Smooth muscle cell of the brain vasculature (primary cell): ENCODE results near the gene HPRT1.

Source experiments
- DNase-seq: peaks from one replicate; pipeline ENCODE4 v3.0.0-alpha.2; 2012; ENCODE audit warnings: low read depth, low spot score

Gene HPRT1

DNA sequence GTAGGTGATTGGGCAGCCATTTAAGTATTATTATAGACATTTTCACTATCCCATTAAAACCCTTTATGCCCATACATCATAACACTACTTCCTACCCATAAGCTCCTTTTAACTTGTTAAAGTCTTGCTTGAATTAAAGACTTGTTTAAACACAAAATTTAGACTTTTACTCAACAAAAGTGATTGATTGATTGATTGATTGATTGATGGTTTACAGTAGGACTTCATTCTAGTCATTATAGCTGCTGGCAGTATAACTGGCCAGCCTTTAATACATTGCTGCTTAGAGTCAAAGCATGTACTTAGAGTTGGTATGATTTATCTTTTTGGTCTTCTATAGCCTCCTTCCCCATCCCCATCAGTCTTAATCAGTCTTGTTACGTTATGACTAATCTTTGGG is 16.3 kb downstream of the HPRT1 start:
- no peak for DNase-seq

DNA sequence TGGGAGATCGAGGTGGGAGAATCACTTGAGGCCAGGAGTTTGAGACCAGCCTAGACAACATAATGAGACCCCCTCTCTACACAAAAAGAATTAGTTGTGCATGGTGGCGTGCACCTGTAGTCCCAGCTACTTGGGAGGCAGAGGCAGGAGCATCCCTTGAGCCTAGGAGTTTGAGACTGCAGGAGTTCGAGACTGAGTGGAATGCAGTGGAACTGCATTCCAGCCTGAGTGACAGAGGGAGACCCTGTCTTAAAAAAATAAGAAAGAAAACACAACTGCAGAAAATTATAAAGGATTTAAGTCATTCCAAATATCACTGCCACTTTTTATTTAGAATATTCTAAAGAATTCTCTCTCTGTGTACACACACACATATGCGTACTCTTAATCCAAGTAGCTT is 18.4 kb downstream of the HPRT1 start:
- DNase-seq = no peak

- no peak for DNase-seq
Measured at GRCh38 chrX:134480061-134480460, 20.1 kb downstream of the HPRT1 start.

GRCh38 chrX:134481339-134481738 is 21.4 kb downstream of the HPRT1 start:
- DNase-seq = no peak

GRCh38 chrX:134482371-134482770 is 22.4 kb downstream of the HPRT1 start:
- DNase-seq = no peak

- peak; percentile 37 for DNase-seq
Measured at GRCh38 chrX:134484039-134484438, 24.1 kb downstream of the HPRT1 start.

GRCh38 chrX:134501941-134502340 is 42.0 kb downstream of the HPRT1 start:
- DNase-seq = no peak

DNA sequence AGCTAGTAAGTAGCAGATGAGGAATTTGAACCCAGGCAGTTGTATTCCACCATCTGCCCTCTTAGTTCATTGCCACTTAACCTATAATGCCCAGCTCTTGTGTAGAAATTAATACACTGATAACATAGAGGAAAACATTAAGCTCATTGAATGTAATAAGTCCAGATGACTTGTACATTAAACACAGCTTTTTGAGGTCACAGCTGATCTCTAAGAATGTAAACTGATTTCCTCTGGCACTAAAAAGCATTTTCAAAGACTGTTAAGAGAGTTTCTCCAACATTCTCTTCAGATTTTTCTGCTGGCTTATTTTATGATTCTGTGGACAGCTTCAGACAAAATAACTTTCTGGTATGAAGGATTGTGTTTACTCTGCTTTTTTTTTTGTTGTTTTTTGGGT is 42.7 kb downstream of the HPRT1 start:
- no peak for DNase-seq

- no peak for DNase-seq
Measured at GRCh38 chrX:134512566-134512965, 52.6 kb downstream of the HPRT1 start.

- no peak for DNase-seq
Measured at GRCh38 chrX:134513091-134513490, 53.1 kb downstream of the HPRT1 start.

DNA sequence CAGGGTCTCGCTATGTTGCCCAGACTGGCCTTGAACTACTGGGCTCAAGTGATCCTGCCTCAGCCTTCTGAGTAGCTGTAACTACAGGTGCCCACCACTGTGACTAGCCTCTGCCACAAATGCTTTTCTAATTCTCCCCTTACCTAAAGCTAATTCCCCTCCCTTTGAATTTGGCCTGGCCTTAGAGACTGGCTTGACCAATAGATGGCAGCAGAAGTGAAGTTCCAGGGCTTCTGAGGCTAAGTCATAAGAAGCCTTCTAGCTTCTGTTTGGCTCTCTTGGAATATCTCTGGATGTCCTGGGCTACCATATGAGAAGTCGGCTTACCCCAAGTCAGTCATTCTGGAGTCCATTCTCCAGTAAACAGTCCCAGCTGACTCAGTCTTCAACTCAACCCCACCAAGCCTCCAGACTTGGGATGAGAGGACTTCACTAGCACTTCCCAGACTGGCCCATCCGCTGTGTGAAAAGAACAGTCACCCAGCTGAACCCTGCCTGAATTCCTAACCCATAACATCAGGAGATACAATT is 61.0 kb downstream of the HPRT1 start:
- no peak for DNase-seq

DNA sequence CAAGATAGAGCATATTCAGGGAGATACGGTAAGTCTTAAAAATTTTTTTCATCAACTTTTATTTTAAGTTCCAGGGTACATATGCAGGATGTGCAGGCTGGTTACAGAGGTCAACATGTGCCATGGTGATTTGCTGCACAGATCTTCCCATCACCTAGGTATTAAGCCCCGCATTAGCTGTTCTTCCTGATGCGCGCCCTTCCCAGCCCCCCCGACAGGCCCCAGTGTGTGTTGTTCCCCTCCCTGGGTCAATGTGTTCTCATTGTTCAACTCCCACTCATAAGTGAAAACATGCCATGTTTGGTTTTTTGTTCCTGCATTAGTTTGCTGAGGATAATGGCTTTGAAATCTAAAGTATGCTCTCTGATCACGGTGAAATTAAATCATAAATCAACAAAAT is 64.2 kb downstream of the HPRT1 start:
- DNase-seq = no peak

DNA sequence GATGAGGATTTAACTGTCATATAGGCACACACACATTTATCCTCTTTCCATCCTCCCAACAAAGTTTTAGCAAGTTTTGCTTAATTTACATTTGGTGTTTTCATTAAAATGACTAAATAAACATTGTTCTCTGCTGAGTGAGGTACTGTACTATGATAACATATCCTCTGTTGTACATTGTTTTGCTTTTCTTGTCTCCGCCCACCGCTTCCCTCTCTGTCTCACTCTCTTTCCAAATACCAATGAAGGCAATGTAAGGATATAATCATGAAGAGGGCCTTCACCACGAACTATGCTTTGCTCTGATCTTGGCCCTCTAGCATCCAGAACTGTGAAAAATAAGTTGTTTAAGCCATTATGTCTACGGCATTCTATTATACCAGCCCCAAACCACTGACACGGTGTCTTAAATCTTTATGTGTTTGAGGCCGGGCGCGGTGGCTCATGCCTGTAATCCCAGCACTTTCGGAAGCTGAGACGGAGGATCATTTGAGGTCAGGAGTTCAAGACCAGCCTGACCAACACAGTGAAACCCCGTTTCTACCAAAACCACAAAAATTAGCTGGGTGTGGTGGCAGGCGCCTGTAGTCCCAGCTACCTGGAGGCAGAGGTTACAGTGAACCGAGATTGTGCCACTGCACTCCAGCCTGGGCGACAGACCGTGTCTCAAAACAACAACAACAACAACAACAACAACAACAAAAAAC is 65.3 kb downstream of the HPRT1 start:
- DNase-seq = no peak

GRCh38 chrX:134526399-134526798 is 66.4 kb downstream of the HPRT1 start:
- no peak for DNase-seq

DNA sequence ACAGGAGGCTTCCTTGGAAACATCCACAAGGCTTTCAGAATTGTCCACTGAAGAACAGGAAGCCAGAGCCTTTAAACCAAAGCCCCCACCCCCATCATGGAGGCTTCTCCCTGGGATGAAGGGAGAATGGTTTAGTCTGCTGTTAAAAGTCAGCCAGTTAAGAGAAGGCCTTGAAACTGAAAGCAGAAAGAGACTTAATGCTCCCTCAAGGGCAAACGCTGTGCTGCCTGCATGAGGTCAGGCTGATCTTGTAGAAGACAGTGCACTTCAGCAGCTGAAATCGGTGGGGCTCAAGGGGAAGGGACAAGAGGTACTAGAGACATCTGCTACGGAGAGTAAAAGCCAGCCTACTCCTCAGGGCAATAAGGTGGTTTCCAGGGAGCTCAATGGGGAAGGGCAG is 69.0 kb downstream of the HPRT1 start:
- DNase-seq = no peak

GRCh38 chrX:134529481-134529880 is 69.5 kb downstream of the HPRT1 start:
- no peak for DNase-seq

DNA sequence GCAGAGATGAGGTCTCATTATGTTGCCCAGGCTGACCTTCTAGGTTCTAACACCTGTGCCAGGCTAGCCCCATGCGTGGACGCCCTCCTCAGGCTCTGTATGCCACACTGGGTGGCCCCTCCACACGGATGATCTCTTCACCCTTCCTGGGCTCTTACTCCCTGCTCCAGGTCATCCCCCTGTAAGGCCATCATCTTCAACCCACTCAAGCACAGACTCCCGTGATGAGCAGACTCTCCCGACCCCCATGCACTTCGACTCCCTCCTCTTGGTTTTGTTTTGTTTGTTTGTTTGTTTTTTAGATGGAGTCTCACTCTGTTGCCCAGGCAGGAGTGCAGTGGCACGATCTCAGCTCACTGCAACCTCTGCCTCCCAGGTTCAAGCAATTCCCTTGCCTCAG is 70.9 kb downstream of the HPRT1 start:
- no peak for DNase-seq

DNA sequence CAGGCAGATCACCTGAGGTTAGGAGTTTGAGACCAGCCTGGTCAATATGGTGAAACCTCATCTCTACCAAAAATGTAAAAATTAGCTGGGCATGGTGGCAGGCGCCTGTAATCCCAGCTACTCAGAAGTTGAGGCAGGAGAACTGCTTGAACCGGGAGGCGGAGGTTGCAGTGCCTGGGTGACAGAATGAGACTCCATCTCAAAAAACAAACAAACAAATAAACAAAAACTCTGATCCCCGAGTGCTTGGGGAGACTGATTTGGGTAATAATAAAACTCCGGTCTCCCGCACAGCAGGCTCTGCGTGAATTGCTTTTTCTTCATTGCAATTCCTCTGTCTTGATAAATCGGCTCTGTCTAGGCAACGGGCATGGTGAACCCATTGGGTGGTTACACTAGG is 73.4 kb downstream of the HPRT1 start:
- DNase-seq = no peak

- DNase-seq = no peak
Measured at GRCh38 chrX:134533952-134534351, 74.0 kb downstream of the HPRT1 start.

- DNase-seq = no peak
Measured at GRCh38 chrX:134537179-134537955, 77.4 kb downstream of the HPRT1 start.

DNA sequence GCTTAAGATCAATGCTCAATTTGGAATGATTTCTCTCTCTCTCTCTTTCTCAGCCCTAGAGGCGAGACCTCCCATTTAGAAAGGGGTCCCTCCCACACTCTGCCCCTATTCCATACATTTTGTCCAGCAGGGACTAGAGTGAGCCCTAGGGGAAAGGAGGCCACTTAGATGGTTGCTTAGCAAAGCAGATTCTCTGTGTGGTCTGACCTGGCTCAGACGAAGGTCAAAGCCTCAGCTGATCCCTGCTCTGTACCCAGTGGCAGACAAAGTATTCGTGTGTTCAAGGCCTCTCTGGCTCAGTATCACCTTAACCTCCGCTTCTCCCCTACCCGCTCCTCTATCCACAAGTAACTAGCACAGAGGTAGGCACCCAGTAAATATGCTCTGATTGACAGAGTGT is 78.4 kb downstream of the HPRT1 start:
- DNase-seq = no peak

- no peak for DNase-seq
Measured at GRCh38 chrX:134541906-134542305, 81.9 kb downstream of the HPRT1 start.

- DNase-seq = no peak
Measured at GRCh38 chrX:134542485-134542884, 82.5 kb downstream of the HPRT1 start.
